ENCODE results near the gene PELI3.
"Not testable (repeated sequence)": the region's sequence is repeated elsewhere in the genome, so short reads cannot be mapped to it uniquely, and the experiment has no call there.

PELI3 gene

DNA sequence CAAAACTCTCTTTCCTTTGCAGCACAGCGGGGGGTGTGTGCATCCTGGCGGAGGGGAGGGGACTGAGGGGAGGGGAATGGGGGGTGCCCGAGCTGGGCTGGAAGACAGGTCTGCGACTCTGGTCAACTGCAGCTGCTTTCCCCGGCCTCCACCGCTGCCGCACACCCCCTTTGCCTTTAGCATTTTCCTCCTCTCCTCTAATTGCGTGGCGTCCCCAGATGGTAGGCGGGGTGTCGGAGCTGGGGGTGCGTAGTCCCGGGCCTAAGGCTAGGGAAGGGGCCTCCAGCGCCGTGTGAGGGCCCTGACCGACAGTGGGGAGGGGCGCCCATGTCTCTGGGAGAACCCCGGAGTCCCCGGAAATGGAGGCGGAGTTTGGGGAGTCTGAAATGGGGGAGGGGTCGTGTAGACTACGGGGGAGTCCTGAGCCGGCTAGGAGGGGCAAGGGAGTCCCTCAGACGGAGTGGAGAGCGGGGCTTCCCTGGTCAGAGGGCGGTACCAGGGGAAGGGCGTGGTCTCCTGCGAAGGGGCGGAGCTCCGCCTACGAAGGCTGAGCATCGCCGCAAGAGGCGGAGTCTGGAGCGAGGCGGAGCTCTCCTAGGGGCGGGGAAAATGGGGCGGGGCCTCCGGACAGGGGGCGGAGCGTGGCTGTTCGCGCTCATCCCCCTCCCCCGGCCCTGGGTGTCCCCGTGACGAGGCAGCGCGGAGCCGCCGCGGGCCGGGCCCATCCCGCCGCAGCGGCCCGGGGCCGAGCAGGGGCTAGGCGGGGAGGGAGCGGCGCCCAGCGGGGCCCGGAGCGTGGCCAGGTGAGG lies at the start of gene PELI3:
PELI3 (plus strand) TSS at position 681 of the 809 bp plus-strand sequence. CDS start 1,224 bp downstream, outside the sequence.
- peak; percentile 90 to 97 for DNase-seq

DNA sequence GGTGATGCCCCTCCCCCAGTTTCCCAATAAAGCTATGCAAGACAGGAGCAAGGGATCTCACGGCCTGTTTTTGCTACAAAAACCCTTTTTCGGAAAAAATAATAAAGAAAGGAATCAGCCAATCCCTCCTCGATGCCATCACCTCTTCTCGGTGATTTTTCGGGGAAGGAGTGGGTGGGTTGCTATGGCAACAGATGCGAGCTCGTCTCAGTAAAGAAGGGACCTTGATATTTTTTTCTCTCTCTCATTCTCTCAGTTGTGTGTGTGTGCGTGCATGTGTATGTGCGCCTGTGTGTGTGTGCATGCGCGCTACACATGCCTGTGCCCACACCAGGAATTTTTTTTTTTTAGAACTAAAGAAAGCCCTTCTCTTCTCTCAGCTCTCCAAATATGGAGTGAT lies 49.7 kb upstream of the PELI3 start:
- DNase-seq, result peak in 1 of 2 experiments; percentile 17

- peak; percentile 55 to 72 for DNase-seq
Observed at GRCh38 chr11:66418168-66418985, 48.3 kb upstream of the PELI3 start.

DNA sequence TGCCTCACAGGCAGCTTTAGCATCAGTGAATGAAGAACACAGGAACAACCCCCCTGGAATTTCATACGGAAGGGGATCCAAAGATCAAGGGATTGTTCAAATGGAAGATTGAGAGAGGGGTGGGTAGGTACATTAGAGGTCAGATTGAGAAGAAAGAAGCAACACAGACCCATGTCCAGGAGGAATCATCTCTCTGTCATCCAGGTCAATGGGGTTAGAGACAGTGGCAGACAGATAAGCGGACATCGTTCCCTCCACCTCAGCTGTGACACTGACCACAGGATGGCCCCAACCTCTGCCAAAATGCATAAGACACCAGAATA lies 47.8 kb upstream of the PELI3 start:
- DNase-seq, result no peak

DNA sequence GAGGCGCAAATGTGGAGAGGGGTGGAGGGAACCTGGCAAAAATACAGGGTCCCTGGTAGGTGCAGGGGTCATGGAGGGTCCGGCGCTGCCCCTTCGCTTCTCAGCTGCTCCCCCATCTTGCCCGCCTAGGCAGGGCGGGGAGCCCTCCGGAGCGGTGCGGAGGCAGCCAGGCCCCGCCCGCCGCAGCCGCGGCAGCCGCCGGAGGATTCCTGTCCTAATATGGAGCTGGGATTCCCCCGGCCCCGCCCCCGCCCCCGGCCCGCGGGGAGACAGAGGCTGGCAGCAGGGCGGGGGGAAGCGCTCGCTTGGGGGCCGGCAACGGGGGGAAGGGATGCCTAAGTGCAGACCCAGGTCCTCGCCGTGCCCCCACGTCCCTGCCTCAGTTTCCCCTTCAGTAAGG lies 46.9 kb upstream of the PELI3 start:
- DNase-seq, result no peak

DNA sequence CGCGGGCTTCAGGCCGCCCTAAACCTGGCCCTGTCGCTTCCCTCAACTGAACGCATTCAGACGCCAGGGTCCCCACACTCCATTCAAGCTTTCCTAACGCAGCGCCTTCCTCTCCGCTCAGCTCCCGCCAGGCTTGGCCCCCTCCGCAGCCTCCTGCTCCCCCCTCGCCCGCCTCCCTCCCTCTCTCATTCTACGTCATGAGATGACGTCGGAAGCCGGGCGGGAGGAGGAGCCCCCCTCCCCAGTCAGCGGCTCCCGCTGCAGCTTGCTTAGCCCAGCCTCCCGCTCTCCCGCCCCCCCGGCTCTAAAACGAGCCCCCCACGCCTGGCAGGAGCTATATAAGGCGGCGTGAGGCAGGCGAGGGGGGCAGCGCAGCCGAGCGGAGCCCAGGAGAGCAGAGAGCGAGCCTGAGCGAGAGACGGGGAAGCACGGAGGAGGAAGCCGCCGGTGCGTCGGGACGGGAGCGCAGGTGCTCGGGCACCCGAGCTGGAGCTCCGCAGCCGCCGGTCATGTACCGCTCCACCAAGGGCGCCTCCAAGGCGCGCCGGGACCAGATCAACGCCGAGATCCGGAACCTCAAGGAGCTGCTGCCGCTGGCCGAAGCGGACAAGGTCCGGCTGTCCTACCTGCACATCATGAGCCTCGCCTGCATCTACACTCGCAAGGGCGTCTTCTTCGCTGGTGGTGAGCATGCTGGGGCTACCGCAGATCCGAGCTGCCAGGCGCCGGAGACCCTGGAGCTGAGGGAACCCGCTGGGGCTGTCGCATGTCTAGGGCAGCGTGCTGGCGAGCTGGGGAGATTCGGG lies 45.8 kb upstream of the PELI3 start, which contains the start of gene NPAS4:
NPAS4 (plus strand) TSS at position 365 of the 806 bp plus-strand sequence; CDS start at position 510, 145 bp downstream.
- no peak for DNase-seq

- DNase-seq, result peak; percentile 77 to 82
Observed at GRCh38 chr11:66421492-66422205, 45.1 kb upstream of the PELI3 start.

GRCh38 chr11:66426314-66426713 lies 40.4 kb upstream of the PELI3 start:
- no peak for DNase-seq

- no peak for DNase-seq
Observed at GRCh38 chr11:66428933-66429332, 37.8 kb upstream of the PELI3 start.

GRCh38 chr11:66429983-66430602 lies 36.6 kb upstream of the PELI3 start:
- DNase-seq, result peak; percentile 66 to 72

DNA sequence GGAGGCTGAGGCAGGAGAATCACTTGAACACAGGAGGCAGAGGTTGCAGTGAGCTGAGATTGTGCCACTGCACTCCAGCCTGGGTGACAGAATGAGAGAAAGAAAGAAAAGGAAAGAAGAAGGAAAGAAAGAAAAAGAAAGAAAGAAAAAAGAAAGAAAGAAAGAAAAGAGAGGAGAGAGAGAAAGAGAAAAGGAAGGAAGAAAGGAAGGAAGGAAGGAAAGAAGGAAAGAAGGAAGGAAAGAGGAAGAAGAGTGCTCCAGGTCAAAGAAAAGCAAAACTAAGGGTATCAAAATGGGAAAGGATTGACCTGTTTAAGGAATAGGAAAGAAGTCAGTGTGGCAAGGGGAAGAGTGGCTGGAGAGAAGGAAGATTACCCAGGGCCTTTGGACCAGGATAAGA lies 35.4 kb upstream of the PELI3 start:
- not testable (repeated sequence) for DNase-seq

GRCh38 chr11:66431871-66432329 lies 34.8 kb upstream of the PELI3 start:
- not testable (repeated sequence) for DNase-seq

- no peak for DNase-seq
Observed at GRCh38 chr11:66432597-66432996, 34.1 kb upstream of the PELI3 start.

- no peak for DNase-seq
Observed at GRCh38 chr11:66437979-66438503, 28.7 kb upstream of the PELI3 start.

DNA sequence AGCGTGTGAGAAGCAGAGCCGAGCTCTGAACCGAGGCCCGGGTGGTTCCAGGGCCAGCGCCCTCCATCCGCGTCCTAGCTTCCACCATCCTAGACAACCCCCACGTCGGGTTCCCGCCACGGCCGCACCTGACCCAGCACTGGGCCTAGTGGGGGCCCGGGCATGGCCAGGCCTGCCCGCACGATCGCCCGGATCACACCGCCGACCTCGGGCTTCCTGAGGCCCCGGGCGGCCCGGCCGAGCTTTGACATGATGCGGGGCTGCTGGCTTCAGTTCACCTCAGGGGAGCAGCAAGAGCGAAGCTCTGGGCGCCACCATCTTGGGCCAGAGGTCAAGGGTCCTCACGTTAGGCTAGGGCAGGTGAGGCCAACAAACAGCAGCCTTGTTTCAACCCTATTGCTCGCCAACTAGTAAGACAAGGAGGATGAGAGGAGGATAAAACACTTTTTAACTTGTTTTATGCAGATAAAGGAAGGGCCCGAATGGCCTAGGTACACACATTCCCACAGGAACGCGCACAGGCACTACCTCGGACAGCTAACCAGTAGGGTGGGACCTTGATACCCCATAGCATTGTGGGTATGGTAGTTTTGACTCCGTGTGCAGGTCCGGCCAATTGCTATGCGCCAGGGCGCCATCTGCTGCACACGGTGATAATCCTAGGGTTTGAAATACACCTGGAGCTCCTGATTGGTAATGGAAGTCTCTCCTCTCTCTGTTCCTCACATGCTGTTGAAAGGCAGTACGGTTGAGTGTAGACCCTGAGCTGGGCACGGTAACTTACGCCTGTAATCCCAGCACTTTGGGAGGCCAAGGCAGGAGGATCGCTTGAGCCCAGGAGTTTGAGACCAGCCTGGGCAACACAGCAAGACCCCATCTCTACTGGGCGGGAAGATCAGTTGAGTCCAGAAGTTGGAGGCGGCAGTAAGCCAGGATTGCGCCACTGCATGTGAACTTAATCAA lies 27.9 kb upstream of the PELI3 start, which contains the start of gene MRPL11:
MRPL11 (minus strand) TSS at position 345 of the 963 bp plus-strand sequence; CDS start at position 251, 94 bp downstream.
- peak; percentile 86 to 88 for DNase-seq

DNA sequence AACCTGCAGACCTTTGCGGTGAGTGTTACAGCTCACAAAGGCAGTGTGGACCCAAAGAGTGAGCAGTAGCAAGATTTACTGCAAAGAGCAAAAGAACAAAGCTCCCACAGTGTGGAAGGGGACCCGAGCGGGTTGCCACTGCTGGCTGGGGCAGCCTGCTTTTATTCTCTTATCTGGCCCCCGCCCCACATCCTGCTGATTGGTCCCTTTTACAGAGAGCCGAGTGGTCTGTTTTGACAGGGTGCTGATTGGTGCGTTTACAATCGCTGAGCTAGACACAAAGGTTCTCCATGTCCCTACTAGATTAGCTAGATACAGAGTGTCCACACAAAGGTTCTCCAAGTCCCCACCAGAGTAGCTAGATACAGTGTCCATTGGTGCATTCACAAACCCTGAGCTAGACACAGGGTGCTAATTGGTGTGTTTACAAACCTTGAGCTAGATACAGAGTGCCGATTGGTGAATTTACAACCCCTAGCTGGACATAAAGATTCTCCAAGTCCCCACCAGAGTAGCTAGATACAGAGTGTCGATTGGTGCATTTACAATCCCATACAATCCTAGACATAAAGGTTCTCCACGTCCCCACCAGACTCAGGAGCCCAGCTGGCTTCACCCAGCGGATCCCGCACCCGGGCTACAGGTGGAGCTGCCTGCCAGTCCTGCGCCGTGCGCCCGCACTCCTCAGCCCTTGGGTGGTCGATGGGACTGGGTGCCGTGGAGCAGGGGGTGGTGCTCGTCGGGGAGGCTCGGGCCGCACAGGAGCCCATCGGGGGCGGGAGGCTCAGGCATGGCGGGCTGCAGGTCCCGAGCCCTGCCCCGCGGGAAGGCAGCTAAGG lies 26.4 kb upstream of the PELI3 start:
- DNase-seq, result not testable (repeated sequence)

DNA sequence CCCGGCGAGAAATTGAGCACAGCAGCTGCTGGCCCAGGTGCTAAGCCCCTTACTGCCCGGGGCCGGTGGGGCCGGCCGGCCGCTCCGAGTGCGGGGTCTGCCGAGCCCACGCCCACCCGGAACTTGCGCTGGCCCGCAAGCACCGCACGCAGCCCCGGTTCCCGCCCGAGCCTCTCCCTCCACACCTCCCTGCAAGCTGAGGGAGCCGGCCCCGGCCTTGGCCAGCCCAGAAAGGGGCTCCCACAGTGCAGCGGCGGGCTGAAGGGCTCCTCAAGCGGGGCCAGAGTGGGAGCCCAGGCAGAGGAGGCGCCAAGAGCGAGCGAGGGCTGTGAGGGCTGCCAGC lies 25.8 kb upstream of the PELI3 start:
- DNase-seq, result not testable (repeated sequence)

DNA sequence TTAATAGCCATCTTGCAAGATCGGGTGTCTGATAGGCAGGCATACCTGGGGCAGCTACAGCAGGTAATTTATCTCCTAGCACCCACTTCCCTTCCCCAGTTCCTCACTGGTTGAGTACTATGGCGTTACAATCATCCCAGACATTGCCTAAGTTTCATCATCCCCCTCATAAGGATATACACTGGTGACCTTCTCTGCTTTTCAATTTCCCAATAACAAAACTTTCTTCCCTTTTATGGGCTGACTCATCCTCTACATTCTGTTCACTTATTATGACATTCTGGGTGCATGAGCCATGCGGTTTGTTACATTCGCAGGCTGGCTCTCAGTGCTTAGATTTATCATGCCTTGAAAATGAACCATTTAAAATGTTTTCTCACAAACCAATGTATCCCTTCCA lies 23.1 kb upstream of the PELI3 start:
- no peak for DNase-seq

DNA sequence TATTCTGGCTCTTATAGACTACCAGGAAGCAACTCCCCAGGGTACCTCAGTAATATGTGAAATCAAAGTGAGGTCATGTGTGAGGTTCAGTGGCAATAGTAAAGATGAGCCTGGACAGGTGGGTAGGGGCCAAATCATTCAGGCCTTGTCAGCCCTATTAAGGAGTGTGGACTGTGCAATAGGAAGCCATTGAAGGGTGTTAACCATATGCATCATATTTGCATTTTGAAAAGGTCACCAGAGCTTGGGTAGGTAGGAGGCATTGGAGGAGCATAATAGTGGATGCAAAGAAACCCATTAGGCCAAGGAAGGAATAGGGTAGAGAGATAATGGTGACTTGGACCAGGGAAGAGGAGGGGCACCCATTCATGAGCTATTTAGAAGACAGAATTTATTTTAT lies 19.7 kb upstream of the PELI3 start:
- DNase-seq, result no peak
